Islet precursor cell (in vitro differentiated cells): ENCODE data around the gene KMT2E.
"Not testable (repeated sequence)": the region's sequence is repeated elsewhere in the genome, so short reads cannot be mapped to it uniquely, and the experiment has no call there.

Experiments used
- DNase-seq: peaks from one replicate; pipeline ENCODE4 v3.0.0-alpha.2; 2018

Gene KMT2E

DNA sequence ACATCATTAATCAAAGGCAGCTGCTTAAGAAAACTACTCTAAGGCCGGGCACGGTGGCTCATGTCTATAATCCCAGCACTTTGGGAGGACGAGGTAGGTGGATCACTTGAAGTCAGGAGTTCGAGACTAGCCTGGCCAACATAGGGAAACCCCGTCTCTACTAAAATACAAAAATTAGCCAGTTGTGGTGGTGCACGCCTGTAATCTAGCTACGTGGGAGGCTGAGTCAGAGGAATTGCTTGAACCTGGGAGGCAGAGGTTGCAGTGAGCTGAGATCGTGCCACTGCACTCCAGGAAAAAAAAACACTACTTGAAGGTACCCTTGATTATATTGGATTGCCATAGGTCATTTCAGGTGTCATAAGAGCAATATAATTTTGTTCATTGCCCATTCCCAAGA lies 14.9 kb downstream of the KMT2E start:
- DNase-seq: not testable (repeated sequence)

- DNase-seq: no peak
Measured at GRCh38 chr7:105030447-105030846, 16.4 kb downstream of the KMT2E start.

- DNase-seq: no peak
Measured at GRCh38 chr7:105032553-105033214, 18.7 kb downstream of the KMT2E start.

DNA sequence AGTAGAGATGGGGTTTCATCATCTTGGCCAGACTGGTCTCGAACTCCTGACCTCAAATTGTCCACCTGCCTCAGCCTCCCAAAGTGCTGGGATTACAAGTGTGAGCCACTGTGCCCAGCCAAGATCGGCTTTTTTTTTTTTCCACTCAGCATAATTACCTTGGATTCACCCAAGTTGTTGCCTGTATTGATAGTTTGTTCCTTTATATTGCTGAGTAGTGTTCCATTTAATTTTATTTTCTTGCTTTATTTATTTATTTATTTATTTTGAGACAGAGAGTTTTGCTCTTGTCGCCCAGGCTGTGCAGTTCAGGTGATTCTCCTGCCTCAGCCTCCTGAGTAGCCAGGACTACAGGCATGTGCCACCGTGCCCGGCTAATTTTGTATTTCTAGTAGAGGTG lies 21.3 kb downstream of the KMT2E start:
- no peak for DNase-seq

GRCh38 chr7:105036217-105037168 lies 22.5 kb downstream of the KMT2E start:
- no peak for DNase-seq

DNA sequence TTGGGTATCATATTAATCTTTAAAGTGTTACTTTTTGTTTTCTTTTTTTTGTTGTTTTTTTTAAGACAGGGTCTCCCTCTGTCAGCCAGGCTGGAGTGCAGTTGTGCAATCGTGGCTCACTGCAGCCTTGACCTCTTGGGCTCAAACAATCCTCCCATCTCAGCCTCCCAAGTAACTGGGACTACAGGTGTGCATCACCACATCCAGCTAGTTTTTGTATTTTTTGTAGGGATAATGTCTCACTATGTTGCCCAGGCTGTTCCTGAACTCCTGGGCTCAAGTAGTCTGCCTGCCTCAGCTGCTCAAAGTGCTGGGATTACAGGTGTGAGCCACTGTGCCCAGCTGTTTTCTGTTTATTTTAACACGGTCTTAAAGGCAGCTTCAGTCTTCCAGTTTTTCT lies 23.3 kb downstream of the KMT2E start:
- no peak for DNase-seq

- DNase-seq: no peak
Measured at GRCh38 chr7:105044449-105045070, 30.6 kb downstream of the KMT2E start.

- no peak for DNase-seq
Measured at GRCh38 chr7:105046414-105046813, 32.4 kb downstream of the KMT2E start.

DNA sequence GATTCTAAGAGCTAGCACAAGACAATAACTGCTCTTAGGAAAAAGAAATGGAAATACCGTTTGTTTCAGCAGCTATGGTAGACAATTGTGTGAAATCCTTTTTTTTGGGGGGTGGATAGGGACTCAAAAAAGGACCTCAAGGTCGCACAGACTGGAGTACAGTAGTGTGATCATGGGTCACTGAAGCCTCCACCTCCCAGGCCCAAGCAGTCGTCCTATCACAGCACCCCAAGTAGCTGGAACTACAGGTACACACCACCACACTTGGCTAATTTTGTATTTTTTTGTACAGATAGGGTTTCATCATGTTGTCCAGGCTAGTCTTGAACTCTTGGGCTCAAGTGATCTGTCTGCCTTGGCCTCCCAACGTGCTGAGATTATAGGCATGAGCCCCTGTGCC lies 33.9 kb downstream of the KMT2E start:
- no peak for DNase-seq

- DNase-seq: no peak
Measured at GRCh38 chr7:105050493-105050892, 36.5 kb downstream of the KMT2E start.

DNA sequence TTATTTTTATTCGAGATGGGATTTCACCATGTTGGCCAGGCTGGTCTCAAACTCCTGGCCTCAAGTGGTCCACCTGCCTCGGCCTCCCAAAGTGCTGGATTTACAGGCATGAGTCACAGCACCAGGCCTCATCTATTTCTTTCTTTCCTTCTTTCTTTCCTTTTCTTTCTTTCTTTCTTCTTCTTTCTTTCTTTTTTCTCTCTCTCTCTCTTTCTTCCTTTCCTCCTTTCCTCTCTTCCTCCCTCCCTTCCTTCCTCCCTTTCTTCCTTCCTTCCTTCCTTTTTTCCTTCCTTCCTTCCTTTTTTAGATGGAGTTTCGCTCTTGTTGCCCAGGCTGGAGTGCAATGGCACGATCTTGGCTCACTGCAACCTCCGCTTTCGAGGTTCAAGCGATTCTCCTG lies 36.9 kb downstream of the KMT2E start:
- not testable (repeated sequence) for DNase-seq

GRCh38 chr7:105055084-105055483 lies 41.1 kb downstream of the KMT2E start:
- no peak for DNase-seq

DNA sequence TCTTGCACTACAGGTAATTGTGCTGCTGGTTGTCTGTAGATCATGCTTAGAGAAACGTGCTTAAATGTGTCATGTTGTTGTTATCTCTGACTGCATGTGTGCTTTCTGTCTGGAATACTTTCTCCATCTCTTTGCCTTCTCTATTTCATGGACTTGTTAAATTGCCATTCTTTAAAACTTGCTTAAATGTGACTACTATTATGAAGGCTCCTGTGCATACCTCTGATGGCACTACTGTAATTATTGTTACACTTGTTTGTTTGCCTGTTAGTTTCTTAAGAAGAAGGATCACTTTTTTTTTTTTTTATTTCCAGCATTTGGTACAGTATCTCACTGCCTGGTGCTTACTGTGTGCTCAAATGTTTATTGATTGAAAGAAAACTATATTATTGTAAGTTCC lies 41.6 kb downstream of the KMT2E start:
- DNase-seq: no peak

GRCh38 chr7:105057472-105057871 lies 43.5 kb downstream of the KMT2E start:
- DNase-seq: no peak

DNA sequence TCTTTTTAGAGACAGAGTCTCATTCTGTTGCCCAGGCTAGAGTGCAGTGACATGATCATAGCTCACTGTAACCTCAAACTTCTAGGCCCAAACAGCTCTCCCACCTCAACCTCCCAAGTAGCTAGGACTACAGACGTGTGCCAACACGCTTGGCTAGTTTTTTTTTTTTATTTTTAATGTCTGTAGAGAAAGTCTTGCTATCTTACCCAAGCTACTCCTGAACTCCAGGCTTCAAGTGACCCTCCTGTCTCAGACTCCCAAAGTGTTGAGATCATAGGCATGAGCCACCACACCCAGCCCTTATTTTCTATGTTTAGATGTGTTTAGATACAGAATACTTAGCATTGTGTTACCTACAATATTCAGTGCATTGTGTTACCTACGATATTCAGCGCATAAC lies 46.4 kb downstream of the KMT2E start:
- DNase-seq: no peak

DNA sequence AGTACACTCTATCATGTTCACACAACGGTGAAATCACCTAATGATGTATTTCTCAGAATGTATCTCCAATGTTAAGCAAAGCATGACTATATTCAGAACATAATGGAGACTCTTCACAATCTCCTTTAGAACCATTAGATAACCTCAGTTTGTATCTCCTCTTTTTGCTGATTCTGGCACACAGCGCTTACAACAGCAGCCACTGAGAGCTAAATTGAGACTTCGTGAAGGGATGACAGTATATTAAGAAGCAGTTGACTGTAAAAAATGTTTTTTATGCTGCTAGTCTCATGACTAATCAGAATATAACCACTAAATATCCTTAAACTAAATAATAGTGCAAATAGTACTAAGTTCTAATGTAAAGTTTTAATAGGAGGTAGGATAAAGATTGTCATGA lies 46.9 kb downstream of the KMT2E start:
- DNase-seq: no peak

DNA sequence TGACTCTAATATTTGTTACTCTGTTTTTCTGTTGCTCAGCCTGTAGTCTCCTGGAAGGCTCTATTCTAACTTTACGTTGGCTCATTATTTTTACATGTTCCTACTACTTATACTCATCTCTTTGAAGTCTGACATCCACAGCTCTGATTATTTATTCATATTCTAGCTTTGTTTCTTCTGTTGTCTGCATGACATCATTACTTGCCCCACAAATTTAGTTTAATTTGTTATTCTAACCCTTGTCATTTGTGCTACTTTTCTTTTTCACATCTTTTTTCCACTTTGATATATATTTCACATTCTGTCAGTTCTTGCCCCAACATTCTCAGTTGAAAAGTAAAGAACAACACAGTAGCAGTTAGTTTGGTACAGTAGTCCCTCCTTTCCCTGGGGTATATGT lies 51.1 kb downstream of the KMT2E start:
- no peak for DNase-seq

GRCh38 chr7:105067691-105068090 lies 53.7 kb downstream of the KMT2E start:
- no peak for DNase-seq

GRCh38 chr7:105068886-105069285 lies 54.9 kb downstream of the KMT2E start:
- DNase-seq: no peak

GRCh38 chr7:105073143-105073542 lies 59.1 kb downstream of the KMT2E start:
- no peak for DNase-seq

DNA sequence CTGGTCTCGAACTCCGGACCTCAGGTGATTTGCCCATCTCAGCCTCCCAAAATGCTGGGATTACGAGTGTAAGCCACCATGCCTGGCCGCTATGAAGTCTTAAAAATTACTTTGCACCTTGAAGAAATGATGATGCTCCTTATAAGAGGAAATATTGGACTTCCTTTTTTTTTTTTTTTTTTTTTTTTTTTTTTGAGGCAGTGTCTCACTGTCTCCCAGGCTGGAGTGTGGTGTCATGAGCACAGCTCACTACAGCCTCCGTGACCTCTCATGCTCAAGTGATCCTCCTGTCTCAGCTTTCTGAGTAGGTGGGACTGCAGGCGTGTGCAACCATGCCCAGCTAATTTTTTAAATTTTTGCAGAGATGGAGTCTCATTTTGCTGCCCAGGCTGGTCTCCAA lies 65.3 kb downstream of the KMT2E start:
- no peak for DNase-seq

DNA sequence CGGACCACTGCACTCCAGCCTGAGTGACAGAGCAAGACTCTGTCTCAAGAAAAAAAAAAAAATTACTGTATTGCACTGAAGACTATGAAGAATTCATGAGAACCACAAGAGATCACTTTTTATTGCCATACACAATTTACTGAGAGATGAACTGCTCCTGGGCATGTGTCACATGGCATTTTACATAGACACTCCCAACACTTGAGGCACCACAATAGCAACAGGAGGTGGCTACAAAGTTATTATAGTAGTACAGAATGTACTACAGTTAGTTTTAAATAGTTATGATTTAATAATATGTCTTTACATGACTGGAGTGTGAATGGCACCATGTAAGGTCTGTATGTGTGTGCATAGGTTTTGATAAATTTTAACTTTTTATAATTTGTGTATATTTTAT lies 70.6 kb downstream of the KMT2E start:
- no peak for DNase-seq

- no peak for DNase-seq
Measured at GRCh38 chr7:105086850-105087249, 72.8 kb downstream of the KMT2E start.

DNA sequence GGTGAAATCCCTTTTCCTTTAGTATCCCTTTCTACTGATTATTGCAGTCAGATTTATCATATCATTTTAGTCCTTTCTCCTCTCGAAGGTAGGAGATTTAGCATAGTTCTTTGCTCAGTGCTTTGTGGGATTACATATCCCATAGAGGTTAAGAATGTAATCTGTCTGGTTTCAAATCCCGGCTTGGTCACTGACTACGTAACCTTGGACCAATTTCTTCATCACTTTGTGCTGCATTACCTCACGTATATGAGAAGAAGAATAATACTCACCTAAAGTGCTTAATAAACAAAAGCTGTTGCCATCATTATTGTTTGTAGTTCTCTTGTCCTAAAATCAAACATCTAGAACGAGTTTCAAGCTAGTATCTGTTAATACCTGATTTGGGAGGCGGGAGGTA lies 74.0 kb downstream of the KMT2E start:
- DNase-seq: no peak
